Measurements from ENCODE around the gene PPIF. TPM values are rescaled to one million over a fixed set of nuclear protein-coding genes. Genes with fewer than 3 reads are reported as not detected.
"Not testable (repeated sequence)": the region's sequence is repeated elsewhere in the genome, so short reads cannot be mapped to it uniquely, and the experiment has no call there.

PPIF gene
- total RNA-seq, 1 experiment from 2014 or later = 19.1 TPM

GRCh38 chr10:79331226-79331625 lies 16.0 kb upstream of the PPIF start:
- no peak for DNase-seq (ENCODE audit: low read depth)

- peak; percentile 94 for DNase-seq (ENCODE audit: low read depth)
Measured at GRCh38 chr10:79331709-79332108, 15.6 kb upstream of the PPIF start.

- not testable (repeated sequence) for DNase-seq (ENCODE audit: low read depth)
Measured at GRCh38 chr10:79332610-79333315, 14.5 kb upstream of the PPIF start.

- DNase-seq (ENCODE audit: low read depth) = peak; percentile 76
Measured at GRCh38 chr10:79333513-79333912, 13.8 kb upstream of the PPIF start.

GRCh38 chr10:79334573-79334972 lies 12.7 kb upstream of the PPIF start:
- no peak for DNase-seq (ENCODE audit: low read depth)

GRCh38 chr10:79335094-79335469 lies 12.2 kb upstream of the PPIF start:
- no peak for DNase-seq (ENCODE audit: low read depth)

GRCh38 chr10:79335470-79336235 lies 11.6 kb upstream of the PPIF start:
- DNase-seq (ENCODE audit: low read depth) = no peak

- no peak for DNase-seq (ENCODE audit: low read depth)
Measured at GRCh38 chr10:79336276-79336675, 11.0 kb upstream of the PPIF start.

GRCh38 chr10:79336739-79337138 lies 10.5 kb upstream of the PPIF start:
- no peak for DNase-seq (ENCODE audit: low read depth)

- DNase-seq (ENCODE audit: low read depth) = not testable (repeated sequence)
Measured at GRCh38 chr10:79337783-79338469, 9.3 kb upstream of the PPIF start.

GRCh38 chr10:79339266-79339665 lies 8.0 kb upstream of the PPIF start:
- no peak for DNase-seq (ENCODE audit: low read depth)

GRCh38 chr10:79340646-79341244 lies 6.5 kb upstream of the PPIF start:
- DNase-seq (ENCODE audit: low read depth) = no peak

GRCh38 chr10:79342295-79342761 lies 4.9 kb upstream of the PPIF start:
- DNase-seq (ENCODE audit: low read depth) = no peak

- no peak for DNase-seq (ENCODE audit: low read depth)
Measured at GRCh38 chr10:79342811-79343561, 4.3 kb upstream of the PPIF start.

GRCh38 chr10:79344502-79345195 lies 2.6 kb upstream of the PPIF start:
- DNase-seq (ENCODE audit: low read depth) = no peak

- no peak for DNase-seq (ENCODE audit: low read depth)
Measured at GRCh38 chr10:79345241-79346011, 1.8 kb upstream of the PPIF start.

- DNase-seq (ENCODE audit: low read depth) = no peak
Measured at GRCh38 chr10:79346012-79346340, 1.3 kb upstream of the PPIF start.

GRCh38 chr10:79346388-79347225 lies 662 bp upstream of the PPIF start:
- no peak for DNase-seq (ENCODE audit: low read depth)

All from RPMI7951 (cell line).